HEK293 (cell line): ENCODE results near the gene DNMT1.

ENCODE experiments used
- BCL11A ChIP-seq: fragments of 450-650 bp; formaldehyde crosslinking; IDR thresholded peaks from 2 replicates; pipeline ENCODE4 v1.5.1; 2016; ENCODE audit warnings: low read depth, missing biosample characterization, missing genetic modification characterization
- IKZF3 ChIP-seq: fragments of 450-650 bp; IDR thresholded peaks from 2 replicates; pipeline ENCODE4 v1.5.0; 2018; ENCODE audit warnings: missing biosample characterization, mild to moderate bottlenecking, missing genetic modification characterization, moderate library complexity
- KLF10 ChIP-seq: fragments of 450-650 bp; IDR thresholded peaks from 2 replicates; pipeline ENCODE4 v1.5.1; 2018; ENCODE audit warnings: missing biosample characterization, mild to moderate bottlenecking, missing genetic modification characterization
- PRDM6 ChIP-seq: fragments of 450-650 bp; formaldehyde crosslinking; IDR thresholded peaks from 2 replicates; pipeline ENCODE4 v1.5.1; 2017; ENCODE audit warnings: missing biosample characterization, missing genetic modification characterization
- SCRT1 ChIP-seq: fragments of 450-650 bp; formaldehyde crosslinking; IDR thresholded peaks from 2 replicates; pipeline ENCODE4 v1.5.1; 2016; ENCODE audit warnings: missing biosample characterization, missing genetic modification characterization, borderline replicate concordance
- SP3 ChIP-seq: fragments of 450-650 bp; formaldehyde crosslinking; IDR thresholded peaks from 2 replicates; pipeline ENCODE4 v1.5.1; 2016; ENCODE audit warnings: missing biosample characterization, missing genetic modification characterization
- TRIM28 ChIP-seq: IDR thresholded peaks from 2 replicates; pipeline ENCODE4 v1.6.1; 2011; ENCODE audit warnings: low read length, control low read depth, borderline replicate concordance
- ZBTB21 ChIP-seq: fragments of 450-650 bp; formaldehyde crosslinking; IDR thresholded peaks from 2 replicates; pipeline ENCODE4 v1.5.1; 2017; ENCODE audit warnings: missing biosample characterization, missing genetic modification characterization
- ZFP3 ChIP-seq: fragments of 450-650 bp; formaldehyde crosslinking; IDR thresholded peaks from 2 replicates; pipeline ENCODE4 v1.5.1; 2016; ENCODE audit warnings: low read depth, missing biosample characterization, missing genetic modification characterization
- ZFP37 ChIP-seq: fragments of 450-650 bp; formaldehyde crosslinking; IDR thresholded peaks from 2 replicates; pipeline ENCODE4 v1.5.1; 2016; ENCODE audit warnings: missing biosample characterization, missing genetic modification characterization
- ZFP69B ChIP-seq: fragments of 450-650 bp; formaldehyde crosslinking; IDR thresholded peaks from 2 replicates; pipeline ENCODE4 v1.5.1; 2016; ENCODE audit warnings: missing biosample characterization, missing genetic modification characterization
- ZNF114 ChIP-seq: fragments of 450-650 bp; formaldehyde crosslinking; IDR thresholded peaks from 2 replicates; pipeline ENCODE4 v1.5.0; 2017; ENCODE audit warnings: missing biosample characterization, missing genetic modification characterization
- ZNF155 ChIP-seq: fragments of 450-650 bp; formaldehyde crosslinking; IDR thresholded peaks from 2 replicates; pipeline ENCODE4 v1.5.1; 2016; ENCODE audit warnings: missing biosample characterization, missing genetic modification characterization
- ZNF184 ChIP-seq: fragments of 450-650 bp; IDR thresholded peaks from 2 replicates; pipeline ENCODE4 v1.5.1; 2018; ENCODE audit warnings: missing biosample characterization, mild to moderate bottlenecking, missing genetic modification characterization
- ZNF19 ChIP-seq: fragments of 450-650 bp; formaldehyde crosslinking; IDR thresholded peaks from 2 replicates; pipeline ENCODE4; 2016; ENCODE audit warnings: missing biosample characterization, missing genetic modification characterization, low read depth
- ZNF202 ChIP-seq: fragments of 450-650 bp; formaldehyde crosslinking; IDR thresholded peaks from 2 replicates; pipeline ENCODE4 v1.5.1; 2016; ENCODE audit warnings: missing biosample characterization, missing genetic modification characterization, borderline replicate concordance
- ZNF221 ChIP-seq: fragments of 450-650 bp; formaldehyde crosslinking; IDR thresholded peaks from 2 replicates; pipeline ENCODE4 v1.5.1; 2017; ENCODE audit warnings: missing biosample characterization, missing genetic modification characterization, borderline replicate concordance
- ZNF223 ChIP-seq: fragments of 450-650 bp; formaldehyde crosslinking; IDR thresholded peaks from 2 replicates; pipeline ENCODE4 v1.5.1; 2016; ENCODE audit warnings: missing biosample characterization, missing genetic modification characterization
- ZNF248 ChIP-seq: fragments of 450-650 bp; formaldehyde crosslinking; IDR thresholded peaks from 2 replicates; pipeline ENCODE4 v1.5.1; 2017; ENCODE audit warnings: missing biosample characterization, missing genetic modification characterization
- ZNF292 ChIP-seq: fragments of 450-650 bp; formaldehyde crosslinking; IDR thresholded peaks from 2 replicates; pipeline ENCODE4 v1.5.1; 2016; ENCODE audit warnings: low read depth, missing biosample characterization, missing genetic modification characterization, borderline replicate concordance
- ZNF398 ChIP-seq: fragments of 450-650 bp; formaldehyde crosslinking; IDR thresholded peaks from 2 replicates; pipeline ENCODE4 v1.5.1; 2017; ENCODE audit warnings: missing biosample characterization, missing genetic modification characterization
- ZNF416 ChIP-seq: fragments of 450-650 bp; formaldehyde crosslinking; IDR thresholded peaks from 2 replicates; pipeline ENCODE4 v1.5.1; 2016; ENCODE audit warnings: missing biosample characterization, missing genetic modification characterization
- ZNF423 ChIP-seq: fragments of 450-650 bp; formaldehyde crosslinking; IDR thresholded peaks from 2 replicates; pipeline ENCODE4 v1.5.1; 2016; ENCODE audit warnings: missing biosample characterization, missing genetic modification characterization
- ZNF433 ChIP-seq: fragments of 450-650 bp; formaldehyde crosslinking; IDR thresholded peaks from 2 replicates; pipeline ENCODE4 v1.5.1; 2016; ENCODE audit warnings: missing biosample characterization, missing genetic modification characterization, low read depth
- ZNF488 ChIP-seq: fragments of 450-650 bp; formaldehyde crosslinking; IDR thresholded peaks from 2 replicates; pipeline ENCODE4 v1.5.1; 2016; ENCODE audit warnings: missing biosample characterization, missing genetic modification characterization
- ZNF549 ChIP-seq: fragments of 450-650 bp; IDR thresholded peaks from 2 replicates; pipeline ENCODE4 v1.5.1; 2018; ENCODE audit warnings: missing biosample characterization, missing genetic modification characterization, mild to moderate bottlenecking, inconsistent platforms, moderate library complexity
- ZNF558 ChIP-seq: fragments of 450-650 bp; formaldehyde crosslinking; IDR thresholded peaks from 2 replicates; pipeline ENCODE4 v1.5.1; 2016; ENCODE audit warnings: missing biosample characterization, missing genetic modification characterization
- ZNF626 ChIP-seq: fragments of 450-650 bp; sonication (Bioruptor Pico); formaldehyde crosslinking; IDR thresholded peaks from 2 replicates; pipeline ENCODE4 v1.5.1; 2018; ENCODE audit warnings: missing biosample characterization, missing genetic modification characterization, inconsistent platforms
- ZNF776 ChIP-seq: fragments of 450-650 bp; formaldehyde crosslinking; IDR thresholded peaks from 2 replicates; pipeline ENCODE4 v1.5.0; 2017; ENCODE audit warnings: missing biosample characterization, missing genetic modification characterization, borderline replicate concordance
- ZNF777 ChIP-seq: fragments of 450-650 bp; formaldehyde crosslinking; IDR thresholded peaks from 2 replicates; pipeline ENCODE4 v1.5.1; 2017; ENCODE audit warnings: missing biosample characterization, missing genetic modification characterization, borderline replicate concordance
- ZNF791 ChIP-seq: fragments of 450-650 bp; formaldehyde crosslinking; IDR thresholded peaks from 2 replicates; pipeline ENCODE4 v1.5.1; 2016; ENCODE audit warnings: missing biosample characterization, missing genetic modification characterization
- ZNF837 ChIP-seq: fragments of 450-650 bp; formaldehyde crosslinking; IDR thresholded peaks from 2 replicates; pipeline ENCODE4 v1.5.1; 2016; ENCODE audit warnings: missing biosample characterization, missing genetic modification characterization
- ZSCAN23 ChIP-seq: fragments of 450-650 bp; formaldehyde crosslinking; IDR thresholded peaks from 2 replicates; pipeline ENCODE4 v1.5.1; 2016; ENCODE audit warnings: missing biosample characterization, missing genetic modification characterization
- TF ChIP-seq, protein P1 (sequence below): fragments of 450-650 bp; formaldehyde crosslinking; IDR thresholded peaks from 2 replicates; pipeline ENCODE4 v1.5.1; 2016; ENCODE audit warnings: missing biosample characterization, missing genetic modification characterization

The DNMT1 gene

DNA sequence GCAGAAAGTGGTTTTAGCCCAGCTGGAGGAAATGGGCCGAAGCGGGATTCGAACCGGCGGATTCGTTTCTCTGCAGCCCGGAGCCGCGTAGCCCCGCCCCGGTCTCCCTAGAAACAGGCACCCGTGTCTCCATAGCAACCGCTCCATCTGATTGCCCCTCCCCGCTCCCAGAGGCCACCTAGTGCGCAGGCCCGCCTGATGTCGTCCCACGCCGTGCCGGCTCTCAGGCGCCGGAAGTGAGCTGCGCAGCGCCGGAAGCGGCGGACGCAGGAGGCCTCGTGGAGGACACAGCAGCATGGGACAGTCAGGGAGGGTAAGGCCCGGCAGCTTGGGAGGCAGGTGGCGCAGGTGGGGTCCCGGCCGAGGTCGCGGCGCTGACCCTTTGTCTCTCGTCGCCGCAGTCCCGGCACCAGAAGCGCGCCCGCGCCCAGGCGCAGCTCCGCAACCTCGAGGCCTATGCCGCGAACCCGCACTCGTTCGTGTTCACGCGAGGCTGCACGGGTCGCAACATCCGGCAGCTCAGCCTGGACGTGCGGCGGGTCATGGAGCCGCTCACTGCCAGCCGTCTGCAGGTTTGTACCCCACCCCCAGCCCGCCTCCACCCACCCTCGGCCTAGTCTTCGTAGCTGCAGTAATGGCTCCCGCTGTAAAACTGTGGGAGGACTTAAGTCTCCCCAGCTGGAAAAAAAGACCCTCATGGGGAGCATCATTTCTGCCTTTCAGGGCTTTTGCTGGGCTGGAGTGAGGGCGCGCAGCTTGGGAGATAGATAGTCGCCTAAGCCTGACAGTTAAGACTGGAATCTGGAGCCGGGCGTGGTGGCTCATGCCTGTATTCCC lies 88.4 kb downstream of the DNMT1 start, which contains the start of gene PPAN (continued):
- TF ChIP-seq ZNF488 (tag by site-specific recombination) = no peak
- TF ChIP-seq ZNF626 (tag by site-specific recombination) = no peak
- TF ChIP-seq ZNF423 (tag by site-specific recombination) = no peak
- TF ChIP-seq, protein P1, sequence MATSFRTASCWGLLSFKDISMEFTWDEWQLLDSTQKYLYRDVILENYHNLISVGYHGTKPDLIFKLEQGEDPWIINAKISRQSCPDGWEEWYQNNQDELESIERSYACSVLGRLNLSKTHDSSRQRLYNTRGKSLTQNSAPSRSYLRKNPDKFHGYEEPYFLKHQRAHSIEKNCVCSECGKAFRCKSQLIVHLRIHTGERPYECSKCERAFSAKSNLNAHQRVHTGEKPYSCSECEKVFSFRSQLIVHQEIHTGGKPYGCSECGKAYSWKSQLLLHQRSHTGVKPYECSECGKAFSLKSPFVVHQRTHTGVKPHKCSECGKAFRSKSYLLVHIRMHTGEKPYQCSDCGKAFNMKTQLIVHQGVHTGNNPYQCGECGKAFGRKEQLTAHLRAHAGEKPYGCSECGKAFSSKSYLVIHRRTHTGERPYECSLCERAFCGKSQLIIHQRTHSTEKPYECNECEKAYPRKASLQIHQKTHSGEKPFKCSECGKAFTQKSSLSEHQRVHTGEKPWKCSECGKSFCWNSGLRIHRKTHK (tag by site-specific recombination) = no peak
- TF ChIP-seq ZNF777 = no peak
- TF ChIP-seq IKZF3 = no peak
- no peak for TF ChIP-seq ZNF184 (tag by site-specific recombination)
- no peak for TF ChIP-seq ZNF221 (tag by site-specific recombination)
- peak; percentile 33; the same call in 1 of the 2 replicates for TF ChIP-seq ZBTB21 (tag by site-specific recombination)
- TF ChIP-seq SP3 = no peak; the same call in 1 of the 2 replicates
- no peak for TF ChIP-seq ZNF837 (tag by site-specific recombination)
- TF ChIP-seq ZNF558 = no peak
- TF ChIP-seq PRDM6 (tag by site-specific recombination) = no peak
- TF ChIP-seq ZNF248 (tag by site-specific recombination) = no peak
- TF ChIP-seq ZNF433 (tag by site-specific recombination) = no peak
- TF ChIP-seq ZNF114 (tag by site-specific recombination) = no peak
- TF ChIP-seq ZNF791 (tag by site-specific recombination) = no peak
- no peak for TF ChIP-seq TRIM28
- TF ChIP-seq ZNF202 (tag by site-specific recombination) = no peak
- TF ChIP-seq ZNF416 (tag by site-specific recombination) = no peak
- TF ChIP-seq ZNF292 (tag by site-specific recombination) = no peak
- no peak for TF ChIP-seq ZSCAN23 (tag by site-specific recombination)
- no peak for TF ChIP-seq KLF10
- no peak for TF ChIP-seq ZNF776 (tag by site-specific recombination)
- TF ChIP-seq ZNF398 (tag by site-specific recombination) = no peak
- TF ChIP-seq ZNF223 (tag by site-specific recombination) = no peak
- TF ChIP-seq ZNF19 (tag by site-specific recombination) = no peak
- TF ChIP-seq ZFP3 = no peak
- TF ChIP-seq BCL11A (tag by site-specific recombination) = no peak
- no peak for TF ChIP-seq ZNF155 (tag by site-specific recombination)
- no peak for TF ChIP-seq ZFP69B (tag by site-specific recombination)
- no peak for TF ChIP-seq ZFP37 (tag by site-specific recombination)
- TF ChIP-seq ZNF549 = no peak
- TF ChIP-seq SCRT1 (tag by site-specific recombination) = no peak
